Measurements from ENCODE around the gene KCTD15.

- TF ChIP-seq, protein P1, sequence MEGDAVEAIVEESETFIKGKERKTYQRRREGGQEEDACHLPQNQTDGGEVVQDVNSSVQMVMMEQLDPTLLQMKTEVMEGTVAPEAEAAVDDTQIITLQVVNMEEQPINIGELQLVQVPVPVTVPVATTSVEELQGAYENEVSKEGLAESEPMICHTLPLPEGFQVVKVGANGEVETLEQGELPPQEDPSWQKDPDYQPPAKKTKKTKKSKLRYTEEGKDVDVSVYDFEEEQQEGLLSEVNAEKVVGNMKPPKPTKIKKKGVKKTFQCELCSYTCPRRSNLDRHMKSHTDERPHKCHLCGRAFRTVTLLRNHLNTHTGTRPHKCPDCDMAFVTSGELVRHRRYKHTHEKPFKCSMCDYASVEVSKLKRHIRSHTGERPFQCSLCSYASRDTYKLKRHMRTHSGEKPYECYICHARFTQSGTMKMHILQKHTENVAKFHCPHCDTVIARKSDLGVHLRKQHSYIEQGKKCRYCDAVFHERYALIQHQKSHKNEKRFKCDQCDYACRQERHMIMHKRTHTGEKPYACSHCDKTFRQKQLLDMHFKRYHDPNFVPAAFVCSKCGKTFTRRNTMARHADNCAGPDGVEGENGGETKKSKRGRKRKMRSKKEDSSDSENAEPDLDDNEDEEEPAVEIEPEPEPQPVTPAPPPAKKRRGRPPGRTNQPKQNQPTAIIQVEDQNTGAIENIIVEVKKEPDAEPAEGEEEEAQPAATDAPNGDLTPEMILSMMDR (conservative IDR thresholded peaks at IDR 0.05; ENCODE audit: low read length): no peak
- TF ChIP-seq EZH2phosphoT487 (IDR thresholded peaks at IDR 0.05; ENCODE audit: borderline replicate concordance): no peak
These were observed 65.3 kb downstream of the KCTD15 start for GRCh38 chr19:33861950-33862349.

All from Loucy (cell line).